ENCODE data around the gene IL33. TPM values are rescaled to one million over a fixed set of nuclear protein-coding genes. Genes with fewer than 3 reads are reported as not detected.

Gene IL33
- total and polyA plus RNA-seq, 2 experiments from 2014 or later, result not detected

GRCh38 chr9:6216951-6217350 lies 1.3 kb downstream of the IL33 start (continued):
- TF ChIP-seq ZNF462 (CRISPR knock-in tag; IDR thresholded peaks at IDR 0.05) (no peak), JUNB (IDR thresholded peaks at IDR 0.05; ENCODE audit: unreplicated experiment) (no peak), STAT1 (IDR thresholded peaks at IDR 0.05; ENCODE audit: unreplicated experiment) (no peak), REST (IDR thresholded peaks at IDR 0.05; ENCODE audit: unreplicated experiment) (no peak)

GRCh38 chr9:6218099-6218502 lies 2.5 kb downstream of the IL33 start:
- H3K27ac ChIP-seq (ENCODE audit: low read depth), result no peak overlapping the region
- ATAC-seq (no peak), DNase-seq (ENCODE audit: low spot score) (peak; percentile 33)
- H3K4me3 ChIP-seq, result no peak overlapping the region
- Mint-ChIP-seq H3K27ac (no peak overlapping the region), H3K27me3 (ENCODE audit: insufficient read depth, low read depth, poor library complexity) (no peaks in the 10 kb centered on the region), H3K4me1 (peaks cover 8% of the 10 kb centered on the region), H3K4me3 (no peak overlapping the region), H3K9me3 (no peaks in the 10 kb centered on the region), H3K36me3 (ENCODE audit: low read depth) (no peaks in the 10 kb centered on the region)
- no peaks in the 10 kb centered on the region for H3K79me2 ChIP-seq (replicated peaks; ENCODE audit: insufficient read depth)
- peak overlapping the region; percentile 44; the same call in 1 of the 2 replicates for H2AFZ ChIP-seq
- no peak overlapping the region for H3K4me2 ChIP-seq
- no peaks in the 10 kb centered on the region for H3K36me3 ChIP-seq (ENCODE audit: insufficient read depth)
- H3K9me2 ChIP-seq (ENCODE audit: insufficient read depth), result no peaks in the 10 kb centered on the region
- no peaks in the 10 kb centered on the region for H3F3A ChIP-seq (replicated peaks; ENCODE audit: low read depth)
- H3K4me1 ChIP-seq (ENCODE audit: insufficient read depth), result no peaks in the 10 kb centered on the region
- H4K20me1 ChIP-seq (replicated peaks; ENCODE audit: insufficient read depth), result no peaks in the 10 kb centered on the region
- no peaks in the 10 kb centered on the region for H3K27me3 ChIP-seq (ENCODE audit: insufficient read depth)
- no peak for TF ChIP-seq ZNF462 (CRISPR knock-in tag; IDR thresholded peaks at IDR 0.05)

Measured in GM23338 (cell line).